ENCODE results near the gene TH. TPM values are rescaled to one million over a fixed set of nuclear protein-coding genes. Genes with fewer than 3 reads are reported as not detected.

TH gene
- total and polyA plus RNA-seq, 4 donors: 0.14 to 0.31 TPM; not detected in 2

DNA sequence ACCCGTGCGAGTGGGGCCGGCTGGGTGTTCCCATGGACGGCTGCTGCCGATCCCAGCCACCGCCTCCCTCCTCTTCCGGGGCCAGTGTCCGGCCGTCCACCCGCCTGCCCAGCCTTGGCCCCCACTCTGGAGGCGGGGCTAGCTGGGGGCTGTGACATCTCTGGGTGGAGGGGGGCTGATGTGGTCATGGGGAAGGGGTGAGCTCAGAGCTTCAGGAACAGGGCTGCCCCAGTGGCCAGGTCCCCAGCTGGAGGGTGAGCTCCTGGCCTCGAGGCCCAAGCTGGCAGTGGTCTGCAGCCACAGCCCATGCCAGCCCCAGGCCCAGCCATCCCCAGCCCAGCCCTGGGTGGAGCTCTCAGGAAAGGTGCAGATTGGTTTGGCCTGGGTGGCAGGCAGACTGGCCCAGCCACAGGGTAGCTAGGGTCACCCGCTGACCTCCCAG, 13.3 kb downstream of the TH start:
- DNase-seq (no peak), ATAC-seq (ENCODE audit: insufficient read depth, low FRiP score) (no peak)
- TF ChIP-seq, protein P1, sequence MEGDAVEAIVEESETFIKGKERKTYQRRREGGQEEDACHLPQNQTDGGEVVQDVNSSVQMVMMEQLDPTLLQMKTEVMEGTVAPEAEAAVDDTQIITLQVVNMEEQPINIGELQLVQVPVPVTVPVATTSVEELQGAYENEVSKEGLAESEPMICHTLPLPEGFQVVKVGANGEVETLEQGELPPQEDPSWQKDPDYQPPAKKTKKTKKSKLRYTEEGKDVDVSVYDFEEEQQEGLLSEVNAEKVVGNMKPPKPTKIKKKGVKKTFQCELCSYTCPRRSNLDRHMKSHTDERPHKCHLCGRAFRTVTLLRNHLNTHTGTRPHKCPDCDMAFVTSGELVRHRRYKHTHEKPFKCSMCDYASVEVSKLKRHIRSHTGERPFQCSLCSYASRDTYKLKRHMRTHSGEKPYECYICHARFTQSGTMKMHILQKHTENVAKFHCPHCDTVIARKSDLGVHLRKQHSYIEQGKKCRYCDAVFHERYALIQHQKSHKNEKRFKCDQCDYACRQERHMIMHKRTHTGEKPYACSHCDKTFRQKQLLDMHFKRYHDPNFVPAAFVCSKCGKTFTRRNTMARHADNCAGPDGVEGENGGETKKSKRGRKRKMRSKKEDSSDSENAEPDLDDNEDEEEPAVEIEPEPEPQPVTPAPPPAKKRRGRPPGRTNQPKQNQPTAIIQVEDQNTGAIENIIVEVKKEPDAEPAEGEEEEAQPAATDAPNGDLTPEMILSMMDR (IDR thresholded peaks at IDR 0.05; ENCODE audit: control extremely low read depth, extremely low read depth): no peak
- peaks cover 0 to 3% (median 0%) of the 10 kb centered on the region in 4 donors for H3K9me3 ChIP-seq (ENCODE audit: control insufficient read depth in 4 of 4, insufficient read depth in 3 of 4, low read length in 3 of 4)
- 69 to 76% methylated on average over 13 of the region's 13 CpGs for WGBS, 2 donors
- H3K36me3 ChIP-seq (ENCODE audit: control insufficient read depth in 4 of 4, insufficient read depth in 4 of 4, low read length in 4 of 4): no peaks in the 10 kb centered on the region
- H3K4me3 ChIP-seq: no peak overlapping the region
- no peak overlapping the region for H3K27ac ChIP-seq (ENCODE audit: low read depth in 1 of 2, low read length in 1 of 2)
- H3K27me3 ChIP-seq (ENCODE audit: control insufficient read depth in 3 of 3, insufficient read depth in 3 of 3, low read length in 2 of 3): peaks cover 0 to 12% (median 0%) of the 10 kb centered on the region in 3 donors
- H3K9ac ChIP-seq (ENCODE audit: insufficient read depth in 1 of 2, low read length in 2 of 2): no peak overlapping the region
- H3K4me1 ChIP-seq (ENCODE audit: control insufficient read depth in 5 of 5, insufficient read depth in 5 of 5, low read length in 5 of 5): no peaks in the 10 kb centered on the region

DNA sequence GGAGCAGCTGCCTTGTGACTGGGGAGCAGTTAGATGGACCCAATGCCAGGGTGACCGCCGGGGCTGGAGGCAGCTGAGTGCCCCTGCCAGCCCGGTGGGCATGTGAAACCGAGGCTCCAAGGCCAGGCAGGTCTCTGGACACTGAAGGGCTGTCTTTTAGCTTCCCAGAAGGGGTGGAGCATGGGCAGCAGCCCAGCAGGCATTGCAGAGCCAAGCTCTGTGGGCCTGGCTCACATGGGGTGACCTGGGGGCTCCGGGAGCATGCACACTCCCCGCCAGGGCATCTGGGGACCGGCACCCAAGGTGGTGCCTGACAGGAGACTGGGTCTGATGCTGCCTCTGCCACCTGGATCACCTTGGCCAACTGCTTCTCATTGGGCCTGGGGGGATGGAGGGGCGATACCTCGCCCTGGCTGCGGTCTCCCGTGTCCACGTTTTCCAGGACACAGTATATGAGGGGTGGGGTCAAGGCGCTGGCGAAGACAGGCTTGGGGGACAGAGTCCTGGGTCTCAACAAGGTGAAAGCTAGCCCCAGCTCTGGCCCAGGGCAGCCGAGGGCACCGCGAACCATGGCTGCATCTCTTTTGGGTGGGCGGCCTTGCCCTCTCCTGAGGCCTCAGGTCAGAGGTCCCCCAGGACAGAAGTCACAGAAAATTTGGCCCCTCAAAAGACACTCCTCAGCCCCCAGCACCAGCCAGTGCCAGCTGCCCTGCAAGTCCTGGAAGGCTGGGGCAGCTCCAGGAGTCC, 14.1 kb downstream of the TH start:
- Histone ChIP-seq H3K36me3 (ENCODE audit: control insufficient read depth in 4 of 4, insufficient read depth in 4 of 4, low read length in 4 of 4) (no peaks in the 10 kb centered on the region), H3K4me3 (no peak overlapping the region), H3K9me3 (ENCODE audit: control insufficient read depth in 4 of 4, insufficient read depth in 3 of 4, low read length in 3 of 4) (peaks cover 0 to 3% (median 0%) of the 10 kb centered on the region in 4 donors), H3K27me3 (ENCODE audit: control insufficient read depth in 3 of 3, insufficient read depth in 3 of 3, low read length in 2 of 3) (peaks cover 0 to 12% (median 0%) of the 10 kb centered on the region in 3 donors), H3K27ac (ENCODE audit: low read depth in 1 of 2, low read length in 1 of 2) (no peak overlapping the region), H3K4me1 (ENCODE audit: control insufficient read depth in 5 of 5, insufficient read depth in 5 of 5, low read length in 5 of 5) (no peaks in the 10 kb centered on the region), H3K9ac (ENCODE audit: insufficient read depth in 1 of 2, low read length in 2 of 2) (no peak overlapping the region)
- WGBS, 2 donors: 77 to 83% methylated on average over 18 of the region's 18 CpGs
- TF ChIP-seq, protein P1 (IDR thresholded peaks at IDR 0.05; ENCODE audit: control extremely low read depth, extremely low read depth): no peak
- ATAC-seq (ENCODE audit: insufficient read depth, low FRiP score) (no peak), DNase-seq (no peak)

DNA sequence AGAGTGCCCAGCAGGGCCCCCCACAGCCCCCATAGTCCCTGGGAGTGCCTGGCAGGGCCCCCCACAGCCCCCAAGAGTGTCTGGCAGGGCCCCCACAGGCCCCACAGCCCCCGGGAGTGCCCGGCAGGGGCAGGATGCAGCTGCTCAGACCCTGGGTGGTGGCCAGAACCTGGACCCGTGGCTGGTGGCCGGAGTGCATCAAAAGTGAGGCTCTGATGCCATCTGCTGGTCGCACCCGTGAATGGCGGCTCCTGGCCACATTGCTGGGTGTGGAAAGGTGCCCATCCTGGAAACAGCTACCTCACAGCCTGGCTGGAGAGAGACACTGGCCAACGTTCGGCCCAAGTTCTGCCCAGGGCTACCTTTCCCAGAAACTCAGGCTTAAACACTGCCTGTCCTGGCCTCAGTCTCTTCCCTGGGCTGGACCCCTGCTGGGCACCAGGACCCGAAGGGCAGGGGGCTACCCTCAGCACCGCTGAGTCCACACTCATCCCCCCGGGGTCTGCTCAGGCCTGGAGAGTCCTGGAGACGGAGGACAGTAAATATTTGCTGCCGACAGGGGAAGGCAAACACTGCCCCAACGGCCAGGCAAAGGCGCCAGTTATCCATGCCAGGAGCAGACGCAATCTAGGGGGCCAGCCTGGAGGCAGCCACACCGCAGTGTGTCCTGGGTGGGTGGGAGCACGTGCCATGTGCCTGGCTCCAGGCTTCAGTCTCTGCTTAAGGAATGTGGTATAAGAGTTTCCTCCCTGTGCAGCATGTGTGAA, 15.0 kb downstream of the TH start:
- WGBS, 2 donors: 32 to 39% methylated on average over 19 of the region's 19 CpGs
- Histone ChIP-seq H3K9ac (ENCODE audit: insufficient read depth in 1 of 2, low read length in 2 of 2) (no peak overlapping the region), H3K36me3 (ENCODE audit: control insufficient read depth in 4 of 4, insufficient read depth in 4 of 4, low read length in 4 of 4) (no peaks in the 10 kb centered on the region), H3K27ac (ENCODE audit: low read depth in 1 of 2, low read length in 1 of 2) (no peak overlapping the region), H3K9me3 (ENCODE audit: control insufficient read depth in 4 of 4, insufficient read depth in 3 of 4, low read length in 3 of 4) (peaks cover 0 to 3% (median 0%) of the 10 kb centered on the region in 4 donors), H3K4me1 (ENCODE audit: control insufficient read depth in 5 of 5, insufficient read depth in 5 of 5, low read length in 5 of 5) (peaks cover 0 to 4% (median 0%) of the 10 kb centered on the region in 5 donors), H3K4me3 (no peak overlapping the region), H3K27me3 (ENCODE audit: control insufficient read depth in 3 of 3, insufficient read depth in 3 of 3, low read length in 2 of 3) (peaks cover 0 to 12% (median 0%) of the 10 kb centered on the region in 3 donors)
- ATAC-seq (ENCODE audit: insufficient read depth, low FRiP score) (no peak), DNase-seq (peak; percentile 65 to 79 (median 67))
- TF ChIP-seq, protein P1 (IDR thresholded peaks at IDR 0.05; ENCODE audit: control extremely low read depth, extremely low read depth): peak; percentile 65

Measured in lung (tissue), 12 donors.